Adipocyte (in vitro differentiated cells): ENCODE measurements around the gene B3GALNT2.

Experiments used
- DNase-seq: peaks from one replicate; pipeline ENCODE4 v3.0.0-alpha.2; 2015; ENCODE audit warnings: low read depth
- H3K27me3 ChIP-seq: replicated peaks from 2 replicates; pipeline ENCODE4 v1.7.0; 2013; ENCODE audit warnings: mild to moderate bottlenecking, low read length, moderate library complexity; ENCODE audit not compliant: control insufficient read depth, insufficient read depth
- H3K36me3 ChIP-seq: 2 replicates; pipeline ENCODE4 v1.7.0; 2013; ENCODE audit warnings: low read length, mild to moderate bottlenecking, moderate library complexity; ENCODE audit not compliant: control insufficient read depth, insufficient read depth, severe bottlenecking
- H3K4me1 ChIP-seq: 2 replicates; pipeline ENCODE4 v1.7.0; 2013; ENCODE audit warnings: mild to moderate bottlenecking, low read length, moderate library complexity; ENCODE audit not compliant: control insufficient read depth, insufficient read depth
- H3K4me3 ChIP-seq: 2 replicates; pipeline ENCODE4 v1.7.0; 2013; ENCODE audit warnings: mild to moderate bottlenecking, low read length, moderate library complexity
- H3K9ac ChIP-seq: 2 replicates; pipeline ENCODE4 v1.7.0; 2013; ENCODE audit warnings: mild to moderate bottlenecking, low read length, moderate library complexity
- H3K9me3 ChIP-seq: 2 replicates; pipeline ENCODE4 v1.7.0; 2013; ENCODE audit warnings: mild to moderate bottlenecking, low read length, moderate library complexity; ENCODE audit not compliant: control insufficient read depth

The B3GALNT2 gene

GRCh38 chr1:235450433-235450832, 53.8 kb downstream of the B3GALNT2 start:
- Histone ChIP-seq H3K27me3 (no peaks in the 10 kb centered on the region), H3K4me1 (peaks cover 9% of the 10 kb centered on the region), H3K36me3 (peaks cover 83% of the 10 kb centered on the region), H3K9ac (no peak overlapping the region), H3K9me3 (no peaks in the 10 kb centered on the region), H3K4me3 (no peak overlapping the region)
- no peak for DNase-seq

GRCh38 chr1:235448616-235449015, 55.6 kb downstream of the B3GALNT2 start:
- no peak overlapping the region for H3K9ac ChIP-seq
- H3K36me3 ChIP-seq, result peaks cover 92% of the 10 kb centered on the region
- DNase-seq, result no peak
- no peaks in the 10 kb centered on the region for H3K9me3 ChIP-seq
- no peak overlapping the region for H3K4me3 ChIP-seq
- peaks cover 9% of the 10 kb centered on the region for H3K4me1 ChIP-seq
- no peaks in the 10 kb centered on the region for H3K27me3 ChIP-seq

GRCh38 chr1:235442788-235443429, 61.3 kb downstream of the B3GALNT2 start:
- H3K9ac ChIP-seq, result peak overlapping the region; percentile 73
- H3K4me3 ChIP-seq, result no peak overlapping the region
- peaks cover 76% of the 10 kb centered on the region for H3K36me3 ChIP-seq
- H3K4me1 ChIP-seq, result peaks cover 11% of the 10 kb centered on the region
- peak; percentile 76 for DNase-seq
- no peaks in the 10 kb centered on the region for H3K27me3 ChIP-seq
- no peaks in the 10 kb centered on the region for H3K9me3 ChIP-seq

- Histone ChIP-seq H3K36me3 (peaks cover 73% of the 10 kb centered on the region), H3K9ac (no peak overlapping the region), H3K4me1 (peaks cover 11% of the 10 kb centered on the region), H3K27me3 (no peaks in the 10 kb centered on the region), H3K4me3 (no peak overlapping the region), H3K9me3 (no peaks in the 10 kb centered on the region)
- DNase-seq, result no peak
Observed at GRCh38 chr1:235441159-235441685, 63.0 kb downstream of the B3GALNT2 start.

GRCh38 chr1:235434001-235434400, 70.3 kb downstream of the B3GALNT2 start:
- Histone ChIP-seq H3K9me3 (no peaks in the 10 kb centered on the region), H3K4me1 (no peaks in the 10 kb centered on the region), H3K27me3 (no peaks in the 10 kb centered on the region), H3K4me3 (no peak overlapping the region), H3K9ac (no peak overlapping the region), H3K36me3 (peaks cover 50% of the 10 kb centered on the region)
- DNase-seq, result no peak

DNA sequence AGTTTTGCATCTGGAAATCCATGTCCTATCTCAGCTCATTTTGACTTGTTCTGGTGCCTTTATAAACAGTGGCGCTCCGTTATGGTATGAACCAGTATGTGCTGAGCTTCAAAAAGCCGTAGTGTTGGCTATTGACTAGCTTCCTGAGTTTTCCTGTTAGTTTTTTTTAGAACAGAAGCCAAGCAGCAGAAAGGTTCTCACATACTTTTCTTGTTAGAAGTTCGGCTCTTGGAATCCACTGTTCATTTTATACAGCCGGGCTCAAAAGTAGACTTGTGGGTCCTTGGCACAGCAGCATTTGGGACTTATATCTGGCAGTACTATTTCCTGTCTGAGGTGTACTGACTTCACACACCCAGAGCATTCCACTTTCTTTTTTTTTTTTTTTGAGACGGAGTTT, 73.3 kb downstream of the B3GALNT2 start:
- Histone ChIP-seq H3K9ac (no peak overlapping the region), H3K9me3 (no peaks in the 10 kb centered on the region), H3K36me3 (peaks cover 23% of the 10 kb centered on the region), H3K4me1 (no peaks in the 10 kb centered on the region), H3K4me3 (no peak overlapping the region), H3K27me3 (no peaks in the 10 kb centered on the region)
- DNase-seq, result peak; percentile 45

- Histone ChIP-seq H3K27me3 (no peaks in the 10 kb centered on the region), H3K9ac (no peak overlapping the region), H3K36me3 (peaks cover 13% of the 10 kb centered on the region), H3K4me3 (no peak overlapping the region), H3K4me1 (no peaks in the 10 kb centered on the region), H3K9me3 (no peaks in the 10 kb centered on the region)
- DNase-seq, result no peak
Observed at GRCh38 chr1:235429143-235429542, 75.1 kb downstream of the B3GALNT2 start.

GRCh38 chr1:235427447-235427846, 76.8 kb downstream of the B3GALNT2 start:
- Histone ChIP-seq H3K4me3 (no peak overlapping the region), H3K9ac (no peak overlapping the region), H3K9me3 (no peaks in the 10 kb centered on the region), H3K27me3 (no peaks in the 10 kb centered on the region), H3K4me1 (no peaks in the 10 kb centered on the region), H3K36me3 (peaks cover 4% of the 10 kb centered on the region)
- no peak for DNase-seq

DNA sequence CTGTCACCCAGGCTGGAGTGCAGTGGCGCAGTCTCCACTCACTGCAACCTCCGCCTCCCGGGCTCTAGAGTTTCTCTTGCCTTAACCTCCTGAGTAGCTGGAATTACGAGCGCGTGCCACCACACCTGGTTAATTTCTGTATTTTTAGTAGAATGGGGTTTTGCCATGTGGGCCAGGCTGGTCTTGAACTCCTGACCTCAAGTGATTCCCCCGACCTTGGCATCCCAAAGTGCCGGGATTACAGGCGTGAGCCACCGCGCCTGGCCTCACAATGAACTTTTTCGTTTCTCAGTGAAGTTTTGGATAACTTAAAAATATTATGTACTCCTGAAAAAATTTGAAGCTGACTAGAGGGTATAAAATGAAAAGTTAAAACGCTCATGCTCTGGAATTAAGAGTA, 77.6 kb downstream of the B3GALNT2 start:
- Histone ChIP-seq H3K4me3 (no peak overlapping the region), H3K9me3 (no peaks in the 10 kb centered on the region), H3K27me3 (no peaks in the 10 kb centered on the region), H3K4me1 (no peaks in the 10 kb centered on the region), H3K9ac (no peak overlapping the region), H3K36me3 (no peaks in the 10 kb centered on the region)
- DNase-seq, result no peak

GRCh38 chr1:235426143-235426542, 78.1 kb downstream of the B3GALNT2 start:
- Histone ChIP-seq H3K4me3 (no peak overlapping the region), H3K9ac (no peak overlapping the region), H3K27me3 (no peaks in the 10 kb centered on the region), H3K36me3 (no peaks in the 10 kb centered on the region), H3K4me1 (no peaks in the 10 kb centered on the region), H3K9me3 (no peaks in the 10 kb centered on the region)
- DNase-seq, result no peak

DNA sequence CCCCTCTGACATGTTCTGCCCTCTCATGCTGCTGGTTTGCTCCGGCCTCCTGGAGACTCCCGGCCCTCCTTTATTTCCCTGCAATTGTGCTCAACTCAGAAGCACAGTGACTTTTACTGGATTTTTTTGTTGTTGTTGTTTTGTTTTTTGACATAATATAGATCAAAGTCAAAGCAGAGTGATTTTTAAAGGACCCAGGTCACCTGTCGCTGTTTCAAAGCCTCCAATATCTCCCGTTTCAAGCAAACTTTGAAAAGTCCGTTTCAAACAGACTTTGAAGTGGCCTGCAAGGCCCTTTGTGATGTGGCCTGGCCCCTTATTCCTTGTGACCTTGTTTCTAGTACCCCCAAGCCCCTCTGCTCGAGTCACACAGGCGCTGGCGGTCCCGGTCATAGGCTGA, 78.9 kb downstream of the B3GALNT2 start:
- no peak for DNase-seq
- no peaks in the 10 kb centered on the region for H3K4me1 ChIP-seq
- H3K4me3 ChIP-seq, result no peak overlapping the region
- H3K9ac ChIP-seq, result no peak overlapping the region
- H3K36me3 ChIP-seq, result no peaks in the 10 kb centered on the region
- H3K27me3 ChIP-seq, result no peaks in the 10 kb centered on the region
- H3K9me3 ChIP-seq, result no peaks in the 10 kb centered on the region

DNA sequence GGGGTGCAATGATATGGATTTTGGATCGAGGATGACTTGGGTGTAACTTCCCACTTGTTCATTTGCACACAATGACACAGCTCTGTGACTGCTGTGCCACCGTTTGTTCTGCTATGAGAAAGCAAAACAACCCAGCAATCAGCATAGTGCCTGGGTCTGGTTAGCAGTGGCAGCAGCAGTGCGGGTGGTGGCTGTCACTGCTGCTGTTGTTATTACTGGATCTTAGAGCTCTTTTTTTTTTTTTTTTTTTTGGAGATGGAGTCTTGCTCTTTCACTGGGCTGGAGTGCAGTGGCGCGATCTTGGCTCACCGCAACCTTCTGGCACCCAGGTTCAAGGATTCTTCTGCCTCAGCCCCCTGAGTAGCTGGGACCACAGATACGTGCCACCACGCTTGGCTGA, 80.2 kb downstream of the B3GALNT2 start:
- no peak overlapping the region for H3K9ac ChIP-seq
- no peaks in the 10 kb centered on the region for H3K36me3 ChIP-seq
- DNase-seq, result no peak
- no peaks in the 10 kb centered on the region for H3K27me3 ChIP-seq
- no peaks in the 10 kb centered on the region for H3K4me1 ChIP-seq
- no peaks in the 10 kb centered on the region for H3K9me3 ChIP-seq
- H3K4me3 ChIP-seq, result no peak overlapping the region
